IPS-NIHi11 (cell line): ENCODE results near the gene TMBIM4.
"Not testable (repeated sequence)": the region's sequence is repeated elsewhere in the genome, so short reads cannot be mapped to it uniquely, and the experiment has no call there.

ENCODE experiments used
- DNase-seq: peaks from one replicate; pipeline ENCODE4 v3.0.0; 2012; ENCODE audit warnings: mixed read lengths, low spot score

TMBIM4 gene

DNA sequence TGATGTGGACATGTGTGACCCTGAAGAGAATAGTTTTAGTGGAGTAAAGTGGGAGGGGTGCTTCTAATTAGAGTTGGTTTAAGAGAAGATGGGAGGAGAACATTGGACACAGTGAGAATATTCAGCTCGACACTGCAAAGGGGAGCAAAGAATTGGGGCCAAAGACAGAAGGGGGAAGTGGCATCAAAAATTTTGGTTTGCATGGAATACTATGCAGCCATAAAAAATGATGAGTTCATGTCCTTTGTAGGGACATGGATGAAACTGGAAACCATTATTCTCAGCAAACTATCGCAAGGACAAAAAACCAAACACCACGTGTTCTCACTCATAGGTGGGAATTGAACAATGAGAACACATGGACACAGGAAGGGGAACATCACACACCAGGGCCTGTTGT, 15.0 kb upstream of the TMBIM4 start:
- DNase-seq = not testable (repeated sequence)

DNA sequence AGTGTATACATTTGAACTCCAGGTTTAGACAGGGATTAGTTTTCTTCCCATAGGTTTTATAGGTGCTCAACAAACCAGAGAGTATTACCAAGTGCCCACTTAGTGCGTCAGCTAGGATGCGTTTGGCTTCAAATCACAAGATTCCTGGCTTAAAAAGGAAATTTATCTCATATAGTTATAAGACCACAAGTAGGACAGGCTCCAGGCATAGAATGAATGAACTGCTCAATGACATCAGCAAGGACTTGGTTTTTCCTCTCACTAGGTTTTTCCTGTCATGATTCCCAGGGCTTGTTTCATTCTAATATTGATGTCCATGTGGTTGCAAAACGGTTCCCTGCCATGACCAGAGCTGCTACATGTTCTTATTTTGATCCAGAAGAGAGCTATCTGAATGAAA, 13.2 kb upstream of the TMBIM4 start:
- no peak for DNase-seq

DNA sequence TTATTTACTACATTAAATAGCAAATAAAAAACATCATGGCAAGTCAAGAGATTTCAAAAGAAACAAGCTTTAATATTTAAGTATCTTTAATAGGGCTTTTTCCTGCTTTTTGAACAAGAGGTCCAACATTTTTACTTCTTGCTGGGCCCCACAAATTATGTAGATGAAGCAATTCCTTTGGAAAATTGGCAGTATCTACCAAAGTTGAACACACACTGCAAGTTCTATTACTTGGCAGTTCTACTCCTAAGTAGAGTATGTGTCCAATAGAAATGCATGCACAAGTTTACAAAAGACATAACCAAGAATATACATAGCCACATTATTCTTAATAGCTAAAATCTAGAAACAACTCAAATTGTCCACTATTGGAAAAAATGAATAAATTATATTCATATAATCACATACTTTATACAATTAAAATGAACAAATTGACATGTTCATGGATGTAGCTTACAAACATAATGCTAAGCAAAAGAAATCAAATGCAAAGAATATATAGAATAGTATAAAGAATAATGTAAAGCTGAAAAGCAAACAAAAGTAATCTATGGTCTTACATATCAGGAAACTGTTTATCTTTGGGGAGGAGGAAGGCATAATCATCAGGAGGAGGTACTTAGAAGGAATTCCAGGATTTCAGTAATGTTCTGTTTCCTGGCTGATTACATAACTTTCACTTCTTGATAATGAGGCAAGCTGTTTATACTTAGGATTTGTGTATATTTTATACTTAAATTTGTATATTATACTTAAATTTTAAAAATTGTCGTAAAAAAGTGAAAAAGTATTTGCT, 6.5 kb upstream of the TMBIM4 start:
- no peak for DNase-seq

DNA sequence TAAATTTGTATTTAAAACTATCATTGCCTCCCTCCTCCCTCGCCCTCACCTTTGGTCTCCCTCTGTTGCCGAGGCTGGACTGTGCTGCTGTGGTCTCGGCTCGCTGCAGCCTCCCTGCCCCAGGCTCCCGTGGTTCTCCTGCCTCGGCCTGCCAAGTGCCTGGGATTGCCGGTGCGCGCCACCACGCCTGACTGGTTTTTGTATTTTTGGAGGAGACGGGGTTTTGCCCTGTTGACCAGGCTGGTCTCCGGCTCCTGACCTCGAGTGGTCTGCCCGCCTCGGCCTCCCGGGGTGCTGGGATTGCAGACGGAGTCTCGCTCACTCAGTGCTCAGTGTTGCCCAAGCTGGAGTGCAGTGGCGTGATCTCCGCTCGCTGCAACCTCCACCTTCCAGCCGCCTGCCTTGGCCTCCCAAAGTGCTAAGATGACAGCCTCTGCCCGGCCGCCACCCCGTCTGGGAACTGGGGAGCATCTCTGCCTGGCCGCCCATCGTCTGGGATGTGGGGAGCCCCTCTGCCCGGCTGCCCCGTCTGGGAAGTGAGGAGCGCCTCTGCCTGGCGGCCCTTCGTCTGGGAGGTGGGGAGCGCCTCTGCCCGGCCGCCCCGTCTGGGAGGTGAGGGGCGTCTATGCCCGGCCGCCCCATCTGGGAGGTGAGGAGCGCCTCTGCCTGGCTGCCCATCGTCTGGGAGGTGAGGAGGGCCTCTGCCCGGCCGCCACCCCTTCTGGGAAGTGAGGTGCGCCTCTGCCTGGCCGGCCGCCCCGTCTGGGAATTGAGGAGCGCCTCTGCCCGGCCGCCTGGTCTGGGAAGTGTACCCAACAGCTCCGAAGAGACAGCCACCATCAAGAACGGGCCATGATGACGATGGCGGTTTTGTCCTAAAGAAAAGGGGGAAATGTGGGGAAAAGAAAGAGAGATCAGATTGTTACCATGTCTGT, 4.9 kb upstream of the TMBIM4 start:
- DNase-seq = not testable (repeated sequence)

DNA sequence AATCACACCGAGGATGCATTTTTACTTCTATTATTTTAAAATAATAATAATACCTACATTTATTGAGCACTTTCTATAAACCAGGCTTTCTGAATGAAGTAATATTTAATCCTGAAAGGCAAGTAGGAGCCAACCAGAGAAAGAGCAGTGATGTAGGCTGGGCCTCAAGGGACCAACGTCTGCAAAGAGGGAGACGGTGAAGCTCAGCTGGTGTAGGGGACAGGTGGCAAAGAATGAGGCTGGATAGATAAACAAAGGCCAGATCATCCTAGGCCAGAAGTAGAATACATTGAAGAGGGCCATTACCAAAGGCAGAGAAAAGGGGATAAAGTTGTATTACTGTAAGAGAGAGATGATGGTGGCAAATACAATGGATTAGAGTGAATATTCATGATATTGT, 810 bp upstream of the TMBIM4 start:
- no peak for DNase-seq

DNA sequence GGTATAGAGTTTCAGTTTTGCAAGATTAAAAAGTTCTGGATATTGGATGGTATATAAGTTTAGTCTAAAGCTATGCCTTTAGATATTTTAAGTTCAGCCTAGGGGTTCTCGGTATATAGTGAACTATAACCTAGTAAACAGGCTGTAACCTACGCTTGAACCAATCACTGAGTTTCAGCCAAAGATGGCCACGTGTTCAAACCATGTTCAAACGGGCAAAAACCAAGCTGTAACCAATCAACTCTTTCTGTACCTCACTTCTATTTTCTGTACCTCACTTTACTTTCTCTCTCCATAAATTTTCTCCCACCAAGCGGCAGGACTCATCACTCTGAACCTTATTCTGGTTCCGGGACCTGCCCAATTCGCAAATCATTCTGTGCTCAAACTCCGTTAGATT, 1.4 kb downstream of the TMBIM4 start:
- no peak for DNase-seq

DNA sequence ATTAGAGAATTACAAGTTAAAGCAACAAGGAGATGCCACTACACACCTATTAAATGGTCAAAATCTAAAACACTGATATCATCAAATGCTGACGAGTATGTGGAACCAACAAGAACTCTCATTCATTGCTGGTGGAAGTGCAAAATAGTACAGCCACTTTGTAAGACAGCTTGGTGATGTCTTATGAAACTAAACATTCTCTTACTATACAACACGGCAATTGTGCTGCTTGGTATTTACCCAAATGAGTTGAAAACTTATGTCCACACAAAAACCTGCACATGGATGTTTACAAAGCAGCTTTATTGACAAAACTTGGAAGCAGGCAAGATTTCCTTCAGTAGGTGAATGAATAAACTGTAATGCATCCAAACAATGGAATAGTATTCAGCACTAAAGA, 3.2 kb downstream of the TMBIM4 start:
- DNase-seq = no peak

DNA sequence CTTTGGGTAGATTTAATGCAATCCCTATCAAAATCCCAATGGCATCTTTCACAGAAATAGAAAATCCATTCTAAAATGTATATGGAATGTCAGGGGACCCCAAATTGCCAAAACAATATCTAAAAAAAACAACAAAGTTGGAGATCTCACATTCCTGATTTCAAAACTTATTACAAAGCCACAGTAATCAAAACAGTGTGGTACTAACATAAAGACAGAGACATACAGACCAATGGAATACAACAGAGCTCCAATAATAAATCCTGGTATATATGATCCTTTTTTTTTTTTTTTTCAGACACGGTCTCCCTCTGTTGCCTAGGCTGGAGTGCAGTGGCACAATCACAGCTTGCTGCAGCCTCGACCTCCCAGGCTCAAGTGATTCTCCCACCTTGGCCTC, 4.7 kb downstream of the TMBIM4 start:
- no peak for DNase-seq

DNA sequence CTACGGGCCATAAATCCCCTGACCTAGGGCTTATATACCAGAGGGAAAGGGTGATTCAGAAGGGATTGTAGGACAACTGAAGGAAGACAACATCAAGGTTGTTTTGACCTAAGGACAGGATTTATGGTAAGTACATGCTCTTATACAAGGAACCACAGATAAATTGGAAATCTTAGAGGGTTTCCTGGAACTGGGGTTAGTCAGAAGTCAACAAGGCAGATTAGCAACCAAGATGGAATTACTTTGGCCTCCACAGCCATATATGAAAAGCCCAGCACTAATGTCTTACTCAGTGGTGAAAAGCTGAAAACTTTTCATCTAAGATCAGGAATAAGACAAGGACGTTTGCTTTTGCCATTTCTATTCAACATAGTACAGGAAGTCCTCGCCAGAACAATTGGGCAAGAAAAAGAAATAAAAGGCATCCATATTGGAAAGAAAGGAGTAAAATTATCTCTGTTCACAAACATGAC, 5.4 kb downstream of the TMBIM4 start:
- DNase-seq = no peak

DNA sequence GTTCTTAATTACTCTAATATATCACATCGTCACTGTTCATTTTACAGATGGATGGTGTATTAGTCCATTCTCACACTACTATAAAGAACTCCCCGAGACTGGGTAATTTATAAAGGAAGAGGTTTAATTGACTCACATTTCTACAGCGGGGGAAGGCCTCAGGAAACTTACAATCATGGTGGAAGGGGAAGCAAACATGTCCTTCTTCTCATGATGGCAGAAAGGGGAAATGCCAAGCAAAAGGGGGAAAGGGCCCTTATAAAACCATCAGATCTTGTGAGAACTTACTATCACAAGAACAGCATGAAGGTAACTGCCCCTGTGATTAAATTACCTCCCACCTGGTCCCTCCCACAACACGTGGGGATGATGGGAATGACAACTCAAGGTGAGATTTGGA, 6.5 kb downstream of the TMBIM4 start:
- no peak for DNase-seq

DNA sequence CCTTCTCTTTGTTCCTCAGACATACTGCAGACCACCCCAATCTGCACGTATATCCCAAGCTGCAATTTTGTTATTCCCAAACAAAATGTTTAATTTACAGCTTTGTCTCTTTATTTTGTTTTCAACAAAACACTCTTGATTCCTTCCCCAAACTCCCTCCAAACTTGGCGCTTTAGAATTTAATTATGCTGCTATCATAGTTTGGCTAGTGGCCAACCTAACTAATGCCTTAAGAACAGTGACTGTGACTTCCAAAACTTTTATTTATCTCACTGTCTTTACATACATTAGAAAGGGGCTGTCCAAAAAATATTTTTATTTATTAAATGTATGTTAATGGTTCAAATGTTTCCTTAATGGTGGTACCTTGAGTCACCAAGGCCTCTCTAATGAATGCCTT, 7.1 kb downstream of the TMBIM4 start:
- no peak for DNase-seq

DNA sequence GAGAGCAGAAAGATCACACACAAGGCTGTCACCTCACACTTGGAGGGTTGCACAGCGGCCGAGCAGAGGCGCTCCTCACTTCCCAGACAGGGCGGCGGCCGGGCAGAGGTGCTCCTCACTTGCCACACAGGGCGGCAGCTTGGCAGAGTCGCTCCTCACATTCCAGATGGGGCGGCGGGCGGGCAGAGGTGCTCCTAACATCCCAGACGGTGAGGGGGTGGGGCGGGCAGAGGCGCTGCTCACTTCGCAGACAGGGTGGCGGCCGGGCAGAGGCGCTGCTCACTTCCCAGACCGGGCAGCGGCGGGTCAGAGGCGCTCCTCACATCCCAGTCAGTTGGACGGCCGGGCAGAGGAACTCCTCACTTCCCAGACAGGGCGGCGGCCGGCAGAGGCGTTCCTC, 9.1 kb downstream of the TMBIM4 start:
- no peak for DNase-seq

DNA sequence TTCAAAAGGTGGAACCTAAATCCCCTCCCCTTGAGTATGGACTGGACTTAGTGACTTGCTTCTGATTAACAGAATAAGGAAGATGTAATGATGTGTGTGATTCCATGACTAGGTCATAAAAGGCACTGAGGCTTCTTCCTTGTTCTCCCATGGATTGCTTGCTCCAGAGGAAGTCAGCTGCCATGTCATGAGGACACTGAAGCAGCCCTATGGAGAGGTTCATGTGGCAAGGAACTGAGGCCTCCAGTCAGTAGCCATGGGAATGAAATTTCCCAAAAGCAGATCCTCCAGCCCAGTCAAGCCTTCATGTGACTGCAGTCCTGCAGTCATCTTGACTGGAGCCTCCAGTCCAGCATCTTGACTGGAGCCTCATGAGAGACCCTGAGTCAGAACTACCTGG, 10.7 kb downstream of the TMBIM4 start:
- DNase-seq = no peak

DNA sequence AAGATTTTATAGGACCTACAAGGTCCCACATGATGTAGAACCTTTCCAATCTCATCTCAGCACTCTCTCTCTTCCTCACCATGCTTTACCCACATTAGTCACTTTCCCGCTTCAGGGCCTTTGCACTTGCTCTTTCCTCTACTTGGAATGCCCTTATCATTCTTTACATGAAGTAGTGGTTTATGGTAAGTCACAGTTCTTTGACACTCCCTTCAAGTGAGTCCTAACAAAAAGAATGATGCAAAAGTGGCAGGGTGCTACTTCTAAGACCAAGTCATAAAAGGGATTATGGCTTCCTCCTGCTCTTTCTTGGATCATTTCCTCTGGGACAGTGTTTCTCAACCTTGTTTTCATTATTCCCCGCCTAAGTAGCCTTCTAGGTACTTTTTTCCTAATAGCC, 13.1 kb downstream of the TMBIM4 start:
- no peak for DNase-seq

DNA sequence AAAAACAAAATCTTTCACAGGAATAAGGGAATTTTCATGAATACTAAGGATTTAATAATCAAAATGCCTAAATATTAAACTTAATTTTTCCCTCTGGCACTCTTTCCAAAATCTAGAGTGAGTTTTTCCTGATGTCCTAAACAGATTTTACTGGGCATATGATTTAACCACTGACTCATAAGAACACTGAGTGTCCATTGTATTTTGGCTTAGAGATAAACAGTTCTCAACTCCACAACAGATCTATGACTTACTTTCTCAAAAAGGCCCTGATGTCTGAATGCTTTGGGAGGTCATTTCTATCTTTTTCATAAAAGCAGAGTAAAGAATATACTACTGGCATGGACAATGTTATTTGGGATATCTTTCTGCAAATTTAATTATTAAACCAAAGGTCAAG, 15.0 kb downstream of the TMBIM4 start:
- DNase-seq = no peak

DNA sequence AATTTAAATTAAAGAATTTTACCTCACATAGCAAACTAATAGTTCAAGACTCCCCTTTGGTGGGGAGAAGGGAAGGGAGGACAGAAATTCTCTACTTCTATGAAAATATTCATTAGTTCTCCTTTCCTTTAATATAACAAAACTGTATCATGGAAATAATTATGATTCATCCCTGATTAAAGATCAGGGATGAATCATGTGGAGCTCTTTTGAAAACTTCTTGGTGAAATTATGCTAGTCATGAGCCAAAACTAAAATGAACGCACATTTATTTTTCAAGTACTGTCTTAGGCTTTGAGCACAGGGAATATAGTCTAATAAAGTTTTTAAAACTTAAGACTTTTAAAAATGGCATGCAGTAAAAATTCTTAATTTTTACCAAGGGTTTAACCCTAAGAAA, 17.1 kb downstream of the TMBIM4 start:
- no peak for DNase-seq

DNA sequence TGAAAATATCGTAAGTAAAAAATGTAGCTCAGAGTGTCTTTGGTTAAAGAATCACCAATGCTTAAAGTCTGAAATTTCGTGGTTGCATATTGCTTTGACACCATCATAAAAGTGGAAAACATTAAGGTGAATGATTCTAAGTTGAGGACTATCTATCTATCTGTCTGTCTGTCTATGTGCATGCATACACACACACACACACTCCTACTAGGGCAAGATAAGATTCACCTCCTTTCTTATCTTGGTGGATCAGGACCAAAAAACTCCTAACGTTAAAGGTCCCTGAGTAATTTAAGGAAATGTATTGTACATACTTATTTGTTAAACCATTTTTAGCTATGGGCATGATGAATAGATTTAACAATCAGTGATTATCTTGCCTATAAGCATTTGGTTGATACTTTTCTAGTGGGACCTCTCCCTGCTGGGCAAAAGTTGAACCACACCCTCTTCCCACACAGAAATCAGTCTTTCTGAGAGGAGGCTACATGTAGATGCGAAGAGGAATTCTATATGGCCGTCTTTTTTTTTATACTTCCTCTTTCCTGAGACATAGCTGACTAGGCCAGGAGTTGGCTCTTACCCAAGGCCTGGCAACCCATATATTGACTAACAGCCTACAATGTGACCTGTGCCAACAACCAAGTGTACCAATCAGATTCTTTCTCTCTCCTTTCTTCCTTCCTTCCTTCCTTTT, 19.9 kb downstream of the TMBIM4 start:
- peak; percentile 9 for DNase-seq

DNA sequence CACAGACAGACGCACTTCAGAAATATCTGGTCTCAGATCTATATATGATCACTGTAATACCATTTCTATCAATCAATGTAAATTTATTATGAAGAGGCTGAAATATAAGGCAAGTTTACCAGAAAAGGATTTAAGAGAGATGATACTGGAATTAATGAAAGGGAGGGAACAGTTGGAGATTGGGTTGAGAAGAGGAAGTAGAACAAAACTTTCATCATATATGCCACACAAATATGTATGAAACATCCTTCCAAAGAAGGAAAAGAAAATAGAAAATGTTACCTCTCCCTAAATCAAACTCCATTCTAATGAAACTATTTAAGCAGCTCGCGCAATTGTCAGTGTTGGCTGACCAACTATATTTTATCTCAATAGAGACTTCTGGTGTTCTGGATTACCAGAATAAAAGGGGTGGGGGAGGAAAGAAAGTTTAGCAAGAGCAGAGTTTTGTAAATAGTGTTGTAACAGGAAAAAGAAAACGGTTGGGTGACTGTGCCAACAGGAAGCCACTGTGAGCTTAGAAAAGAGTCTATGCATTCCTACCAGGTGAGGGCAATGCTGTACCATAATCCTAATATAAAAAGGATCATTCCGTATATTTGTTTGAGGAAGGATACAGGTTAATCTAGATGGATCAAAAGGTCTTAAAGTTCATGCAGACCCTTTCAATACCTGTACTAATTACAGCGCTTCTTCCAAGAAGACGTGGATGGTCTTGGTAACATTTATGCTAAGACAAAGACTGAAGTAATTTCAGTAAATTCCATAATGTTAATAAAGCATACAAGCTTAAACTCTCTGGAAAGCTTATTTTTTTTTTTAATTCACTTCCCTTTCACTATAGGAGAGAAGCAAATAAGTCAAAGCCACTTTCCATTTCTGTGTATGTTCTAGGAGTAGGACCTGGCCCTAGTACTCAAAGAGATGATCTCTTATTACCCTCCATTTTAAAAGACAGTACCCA, 24.7 kb downstream of the TMBIM4 start:
- peak; percentile 58 for DNase-seq

DNA sequence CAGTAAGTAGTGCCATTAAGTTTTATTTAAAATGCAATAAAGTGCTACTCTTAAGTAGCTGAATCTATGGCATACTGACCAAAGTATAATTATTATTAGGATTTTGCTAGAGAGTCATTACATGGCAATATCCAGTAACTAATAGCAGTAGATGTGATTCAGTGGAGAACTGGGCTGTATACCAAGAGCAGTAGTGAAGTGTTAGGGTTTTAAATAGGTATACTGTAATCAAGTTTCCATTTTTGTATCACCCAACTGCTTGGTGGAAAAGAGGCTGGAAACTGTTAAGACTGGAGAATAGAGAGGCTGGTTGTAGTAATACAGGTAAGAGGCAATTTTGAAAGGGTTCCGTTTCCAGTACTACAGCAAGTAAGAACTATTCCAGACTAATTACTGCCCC, 25.9 kb downstream of the TMBIM4 start:
- DNase-seq = no peak

DNA sequence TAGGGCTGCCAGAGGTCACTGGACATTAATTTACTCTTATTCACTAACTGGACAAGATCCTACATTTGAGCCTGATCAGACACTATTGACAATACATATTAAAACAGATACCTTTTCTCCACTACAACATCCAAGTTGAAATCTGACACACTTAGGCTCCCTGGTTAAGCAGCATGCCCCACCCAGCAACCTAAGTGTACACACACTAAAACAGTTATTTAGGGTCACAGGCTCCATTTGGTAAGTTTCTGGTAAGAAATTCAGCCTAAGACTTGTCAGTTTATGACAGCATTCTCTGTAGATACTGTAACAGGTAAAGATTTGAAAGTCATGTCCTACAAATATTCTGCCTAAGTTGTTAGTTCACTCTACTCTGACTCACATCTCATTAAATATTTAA, 27.0 kb downstream of the TMBIM4 start:
- no peak for DNase-seq

DNA sequence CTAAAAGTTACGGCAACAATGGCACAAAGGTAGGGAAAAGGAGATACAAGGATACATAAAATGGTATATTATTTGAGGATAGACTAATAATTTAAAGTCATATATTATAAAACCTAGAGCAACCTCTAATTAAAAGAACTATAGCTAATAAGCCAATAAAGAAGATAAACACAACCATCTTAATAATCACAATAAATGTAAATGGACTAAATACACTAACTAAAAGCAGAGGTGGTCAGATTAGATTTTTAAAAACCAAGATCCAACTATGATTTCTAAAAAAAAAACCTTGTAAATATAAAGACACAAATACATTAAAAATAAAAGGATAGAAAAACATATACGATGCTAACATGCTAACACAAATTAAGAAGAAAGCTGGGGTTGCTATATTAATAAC, 28.5 kb downstream of the TMBIM4 start:
- DNase-seq = no peak
